GM21360 (cell line): ENCODE data around the gene ARHGAP31.
"Not testable (repeated sequence)": the region's sequence is repeated elsewhere in the genome, so short reads cannot be mapped to it uniquely, and the experiment has no call there.

Experiments
- ATAC-seq: cut with Tn5 transposase; IDR thresholded peaks from one replicate; pipeline ENCODE4 v1.9.1; 2021; ENCODE audit warnings: mild to moderate bottlenecking, moderate library complexity; ENCODE audit not compliant: unreplicated experiment

ARHGAP31 gene, protein sequence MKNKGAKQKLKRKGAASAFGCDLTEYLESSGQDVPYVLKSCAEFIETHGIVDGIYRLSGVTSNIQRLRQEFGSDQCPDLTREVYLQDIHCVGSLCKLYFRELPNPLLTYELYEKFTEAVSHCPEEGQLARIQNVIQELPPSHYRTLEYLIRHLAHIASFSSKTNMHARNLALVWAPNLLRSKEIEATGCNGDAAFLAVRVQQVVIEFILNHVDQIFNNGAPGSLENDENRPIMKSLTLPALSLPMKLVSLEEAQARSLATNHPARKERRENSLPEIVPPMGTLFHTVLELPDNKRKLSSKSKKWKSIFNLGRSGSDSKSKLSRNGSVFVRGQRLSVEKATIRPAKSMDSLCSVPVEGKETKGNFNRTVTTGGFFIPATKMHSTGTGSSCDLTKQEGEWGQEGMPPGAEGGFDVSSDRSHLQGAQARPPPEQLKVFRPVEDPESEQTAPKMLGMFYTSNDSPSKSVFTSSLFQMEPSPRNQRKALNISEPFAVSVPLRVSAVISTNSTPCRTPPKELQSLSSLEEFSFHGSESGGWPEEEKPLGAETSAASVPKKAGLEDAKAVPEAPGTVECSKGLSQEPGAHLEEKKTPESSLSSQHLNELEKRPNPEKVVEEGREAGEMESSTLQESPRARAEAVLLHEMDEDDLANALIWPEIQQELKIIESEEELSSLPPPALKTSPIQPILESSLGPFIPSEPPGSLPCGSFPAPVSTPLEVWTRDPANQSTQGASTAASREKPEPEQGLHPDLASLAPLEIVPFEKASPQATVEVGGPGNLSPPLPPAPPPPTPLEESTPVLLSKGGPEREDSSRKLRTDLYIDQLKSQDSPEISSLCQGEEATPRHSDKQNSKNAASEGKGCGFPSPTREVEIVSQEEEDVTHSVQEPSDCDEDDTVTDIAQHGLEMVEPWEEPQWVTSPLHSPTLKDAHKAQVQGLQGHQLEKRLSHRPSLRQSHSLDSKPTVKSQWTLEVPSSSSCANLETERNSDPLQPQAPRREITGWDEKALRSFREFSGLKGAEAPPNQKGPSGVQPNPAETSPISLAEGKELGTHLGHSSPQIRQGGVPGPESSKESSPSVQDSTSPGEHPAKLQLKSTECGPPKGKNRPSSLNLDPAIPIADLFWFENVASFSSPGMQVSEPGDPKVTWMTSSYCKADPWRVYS (N-terminal part only)

DNA sequence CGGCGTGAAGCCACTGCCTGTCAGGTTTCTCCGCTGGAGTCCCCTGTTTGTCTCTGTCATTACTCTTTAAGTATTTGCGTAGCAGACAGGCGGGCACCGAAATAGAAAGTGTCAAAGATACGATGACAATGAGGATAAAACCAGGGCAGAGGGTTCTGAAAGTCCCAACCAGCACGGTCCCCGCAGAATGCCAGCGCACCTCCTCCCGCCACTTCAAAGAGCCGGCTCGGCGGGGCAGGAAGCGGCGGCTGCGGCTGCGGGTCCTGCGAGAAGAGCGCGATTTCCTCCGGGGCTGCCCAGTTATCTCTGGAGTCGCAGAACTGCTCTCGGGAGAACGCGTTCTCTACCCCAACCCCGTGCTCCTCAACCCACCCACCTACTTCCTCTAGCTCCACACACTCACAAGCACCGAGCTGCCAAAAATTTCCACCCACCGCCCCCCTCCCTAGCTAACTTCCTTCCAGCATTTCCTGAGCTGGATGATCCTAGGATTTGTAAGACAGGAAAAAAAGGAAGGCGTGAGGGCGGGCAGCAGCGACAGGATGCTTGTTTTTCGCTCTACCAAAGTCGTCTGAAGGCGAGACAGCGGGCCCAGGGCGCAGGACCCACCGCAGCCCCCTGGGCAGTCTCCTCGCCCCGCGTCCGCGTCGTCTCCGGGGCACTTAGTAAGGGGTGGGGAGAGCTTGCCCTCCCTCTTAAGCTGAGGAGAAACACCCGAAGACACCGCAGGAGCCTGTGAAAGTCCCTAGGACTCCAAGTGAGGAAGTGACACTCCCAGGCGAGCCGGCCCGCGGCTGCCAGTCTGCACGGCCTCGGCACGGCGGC, at the start of gene ARHGAP31:
Gene ARHGAP31 (plus strand): TSS at position 513 of the 825 bp plus-strand sequence. CDS start 522 bp downstream, outside the sequence.
- ATAC-seq: peak; percentile 66

GRCh38 chr3:119245778-119246177, 48.4 kb upstream of the ARHGAP31 start:
- ATAC-seq: no peak

DNA sequence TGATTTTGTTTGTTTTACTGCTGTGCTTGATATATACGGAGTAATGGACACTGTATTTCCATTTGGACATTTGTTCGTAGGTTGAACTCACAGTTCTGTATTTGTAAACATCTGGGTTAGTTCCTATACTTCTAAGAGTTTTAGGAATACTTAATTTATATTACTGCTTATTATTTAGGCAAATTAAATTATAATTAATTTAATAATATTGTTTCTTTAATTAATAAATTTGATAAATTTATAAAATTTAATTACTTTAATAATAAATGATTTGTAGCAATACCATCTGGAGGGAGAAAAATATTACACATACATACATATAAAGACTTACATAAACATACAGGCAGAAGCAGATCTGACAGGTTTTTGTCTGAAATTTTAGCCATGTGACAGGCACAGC, 39.0 kb upstream of the ARHGAP31 start:
- no peak for ATAC-seq

- no peak for ATAC-seq
Observed at GRCh38 chr3:119257111-119257510, 37.1 kb upstream of the ARHGAP31 start.

- ATAC-seq: peak; percentile 72
Observed at GRCh38 chr3:119257654-119258410, 36.4 kb upstream of the ARHGAP31 start.

DNA sequence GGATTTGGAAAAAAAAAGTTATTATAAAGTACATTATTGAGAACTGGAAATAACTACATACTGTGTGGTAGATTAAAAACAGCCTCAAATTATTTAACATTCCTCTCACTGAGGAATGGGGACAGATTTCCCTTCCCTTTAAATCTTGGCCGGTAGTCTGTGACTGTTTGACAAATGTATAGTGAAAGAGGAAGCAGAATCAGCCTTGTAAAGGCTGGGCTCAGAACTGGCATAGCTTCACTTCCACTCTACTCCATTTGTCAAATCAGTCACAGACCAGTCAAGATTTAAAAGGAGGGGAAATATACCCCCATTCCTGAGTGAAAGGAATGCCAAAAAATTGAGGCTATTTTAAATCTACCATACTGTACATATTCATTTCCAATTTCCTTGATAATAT, 35.3 kb upstream of the ARHGAP31 start:
- ATAC-seq: peak; percentile 80

DNA sequence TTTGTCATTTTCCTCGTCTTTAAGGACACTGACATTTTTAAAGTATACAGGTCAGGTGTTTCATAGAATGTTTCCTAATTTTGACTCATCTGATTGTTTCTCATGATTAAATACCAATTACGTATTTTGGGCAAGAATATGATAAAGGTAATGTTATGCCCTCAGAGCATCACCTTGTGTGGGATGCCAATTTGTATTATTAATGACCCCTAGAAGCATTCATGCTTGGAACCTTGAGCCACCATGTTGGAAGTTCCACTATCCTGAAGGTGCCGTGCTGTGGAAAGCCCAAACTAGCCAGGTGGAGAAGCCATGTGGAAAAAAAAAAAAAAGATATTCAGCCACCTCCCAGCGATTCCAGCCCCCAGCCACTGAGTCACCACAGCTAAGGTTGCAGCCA, 34.4 kb upstream of the ARHGAP31 start:
- no peak for ATAC-seq

DNA sequence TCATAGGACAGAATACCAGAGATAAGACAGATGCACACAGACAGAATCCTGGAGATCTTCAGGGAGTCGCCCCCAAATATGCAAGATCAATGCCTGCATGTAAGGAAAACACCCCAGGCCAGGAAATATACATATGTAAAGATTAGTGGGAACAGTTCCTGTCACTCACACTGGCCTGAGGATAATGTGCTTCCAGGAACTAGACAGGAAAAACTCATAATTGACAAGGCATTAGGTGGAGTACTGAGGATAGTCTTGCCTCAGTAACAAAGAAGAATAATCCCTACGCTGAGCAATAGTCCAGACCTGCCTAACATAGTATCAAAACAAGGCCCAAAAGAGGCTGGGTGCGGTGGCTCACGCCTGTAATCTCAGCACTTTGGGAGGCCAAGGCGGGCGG, 33.1 kb upstream of the ARHGAP31 start:
- no peak for ATAC-seq

DNA sequence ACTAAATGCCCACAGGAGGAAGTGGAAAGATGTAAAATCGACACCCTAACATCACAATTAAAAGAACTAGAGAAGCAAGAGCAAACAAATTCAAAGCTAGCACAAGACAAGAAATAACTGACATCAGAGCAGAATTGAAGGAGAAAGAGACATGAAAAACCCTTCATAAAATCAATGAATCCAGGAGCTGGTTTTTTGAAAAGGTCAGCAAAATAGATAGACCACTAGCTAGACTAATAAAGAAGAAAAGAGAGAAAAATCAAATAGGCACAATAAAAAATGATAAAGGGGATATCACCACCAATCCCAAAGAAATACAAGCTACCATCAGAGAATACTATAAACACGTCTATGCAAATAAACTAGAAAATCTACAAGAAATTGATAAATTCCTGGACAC, 24.0 kb upstream of the ARHGAP31 start:
- not testable (repeated sequence) for ATAC-seq

DNA sequence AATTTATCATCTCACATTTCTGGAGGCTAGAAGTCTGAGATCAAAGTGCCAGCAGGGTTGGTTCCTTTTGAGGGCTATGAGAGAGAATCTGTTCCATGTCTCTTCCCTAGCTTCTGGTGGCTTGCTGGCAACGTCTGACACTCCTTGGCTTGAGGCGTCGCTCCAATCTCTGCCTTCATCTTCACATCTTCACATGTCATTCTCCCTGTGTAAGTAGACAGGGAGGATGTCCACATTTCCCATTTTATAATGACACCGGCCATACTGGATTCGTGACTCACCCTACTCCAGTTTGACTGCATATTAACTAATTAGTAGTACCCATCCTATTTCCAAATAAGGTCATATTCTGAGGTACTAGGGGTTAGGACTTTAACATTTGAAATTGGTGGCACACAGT, 17.5 kb upstream of the ARHGAP31 start:
- no peak for ATAC-seq

DNA sequence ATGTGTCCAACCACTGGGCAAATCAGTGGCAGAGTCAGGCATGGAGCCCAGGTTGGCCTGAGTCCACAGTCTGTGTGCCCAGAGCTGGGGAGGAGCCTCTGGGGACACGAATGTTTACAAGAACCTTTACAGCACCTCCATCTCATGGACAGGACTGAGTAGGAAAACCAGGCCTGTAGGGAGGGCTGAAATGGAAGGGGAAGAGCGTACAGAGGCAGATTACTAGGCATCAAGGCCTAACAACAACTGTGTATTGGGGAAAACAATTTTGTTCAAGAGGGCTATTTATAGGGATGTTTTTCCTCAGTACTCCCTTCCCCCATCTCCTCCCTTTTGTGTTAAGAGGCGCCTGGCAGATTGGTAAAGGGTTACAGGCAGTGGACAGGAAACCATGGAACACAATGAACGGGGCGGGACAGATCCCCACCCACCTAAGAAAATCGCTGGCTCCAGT, 15.1 kb upstream of the ARHGAP31 start:
- ATAC-seq: no peak

- no peak for ATAC-seq
Observed at GRCh38 chr3:119279584-119280243, 14.5 kb upstream of the ARHGAP31 start.

DNA sequence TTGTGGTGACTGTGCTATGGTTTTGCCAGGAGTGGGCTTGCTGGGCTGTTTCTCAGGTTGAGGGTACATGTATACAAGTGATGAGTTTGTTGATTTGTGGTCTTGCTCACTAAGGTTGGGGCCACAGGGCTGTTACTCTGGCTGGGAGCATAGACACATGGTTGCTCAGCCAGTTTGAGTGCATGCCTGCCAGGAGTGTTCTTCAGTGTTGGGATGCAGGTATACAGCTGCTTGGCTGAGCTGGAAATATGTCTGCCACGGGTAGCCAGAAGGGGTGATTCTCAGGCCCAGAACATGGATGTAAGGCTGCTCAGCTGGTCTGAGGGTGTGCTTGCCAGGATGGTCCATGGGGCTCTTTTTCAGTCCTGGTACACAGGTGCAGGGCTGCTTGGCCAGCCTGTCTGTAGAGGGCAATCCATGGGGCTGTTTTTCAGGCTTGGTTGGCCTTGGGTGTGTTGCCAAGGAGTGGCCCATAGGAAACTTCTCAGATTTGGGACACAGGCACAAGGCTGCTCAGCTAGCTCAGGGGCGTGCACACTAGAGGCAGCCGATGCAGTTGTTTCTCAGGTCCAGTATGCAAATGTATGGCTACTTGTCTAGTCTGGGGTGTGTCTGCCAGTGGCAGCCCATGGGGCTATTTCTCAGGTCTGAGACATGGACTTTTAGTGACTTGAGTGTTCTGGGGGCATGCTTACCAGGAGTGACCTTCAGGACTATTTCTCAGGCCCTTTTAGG, 5.3 kb upstream of the ARHGAP31 start:
- no peak for ATAC-seq

DNA sequence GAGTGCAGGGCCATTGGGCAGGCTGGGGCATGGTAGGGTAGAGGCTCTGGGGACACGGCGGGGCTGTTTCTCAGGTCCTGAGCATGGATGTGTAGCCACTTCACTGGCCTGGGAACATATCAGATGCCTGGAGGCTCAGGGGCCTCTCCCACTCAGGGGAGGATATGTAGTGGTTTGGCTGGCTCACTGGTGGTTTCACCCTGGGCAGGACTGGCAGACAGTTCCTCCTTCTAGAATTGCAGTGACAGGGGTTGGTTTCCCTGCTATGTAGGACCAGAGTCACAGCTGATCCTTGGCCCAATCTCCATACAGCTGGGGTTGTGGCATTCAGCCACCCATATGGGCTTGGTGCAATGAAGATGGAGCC, 4.8 kb upstream of the ARHGAP31 start:
- no peak for ATAC-seq

GRCh38 chr3:119290613-119291012, 3.6 kb upstream of the ARHGAP31 start:
- no peak for ATAC-seq

- no peak for ATAC-seq
Observed at GRCh38 chr3:119291062-119291700, 3.0 kb upstream of the ARHGAP31 start.

DNA sequence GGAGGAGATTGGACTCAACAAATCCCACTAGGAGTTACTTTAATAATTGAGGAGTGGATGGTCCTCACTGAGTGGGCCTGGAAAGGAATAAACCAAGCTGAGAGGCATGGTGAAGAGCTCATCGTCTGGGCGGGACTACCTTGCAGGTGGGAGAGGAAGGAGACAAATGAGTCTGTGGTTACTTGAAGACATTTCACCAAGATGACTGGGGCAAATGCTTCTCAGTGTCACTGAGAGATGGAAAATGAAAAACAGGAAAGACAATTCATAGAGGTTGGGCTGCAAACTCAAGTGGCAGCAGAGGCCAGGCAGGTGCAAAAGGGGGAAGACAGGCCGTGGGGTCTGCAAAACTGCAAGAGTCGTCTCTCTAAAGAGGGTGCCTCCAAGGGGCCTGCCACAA, 1.5 kb upstream of the ARHGAP31 start:
- no peak for ATAC-seq
